Ovary (tissue), 9 donors: Measurements from ENCODE around the gene SPATA33. TPM values are rescaled to one million over a fixed set of nuclear protein-coding genes. Genes with fewer than 3 reads are reported as not detected.
A peak's percentile ranks its signal among the peaks of the same experiment; 100 is the strongest.

ENCODE experiments used
- DNase-seq, 5 donors: peaks; one replicate each; pipeline ENCODE4 v3.0.0-alpha.2; 2019 to 2020
- H3K27ac ChIP-seq, 2 donors: fragments of 200-600 bp; one replicate each; pipeline versions ENCODE4 v1.5.1 to v1.8.0; 2019 to 2022
- H3K27me3 ChIP-seq: fragments of 200-600 bp; one replicate; pipeline ENCODE4 v1.8.0; 2022
- H3K36me3 ChIP-seq: fragments of 200-600 bp; sonication (generic); one replicate; pipeline ENCODE4 v1.5.1; 2019
- H3K4me1 ChIP-seq: one replicate; pipeline ENCODE4 v1.8.1; 2013; ENCODE audit warnings: mild to moderate bottlenecking, moderate library complexity; ENCODE audit not compliant: insufficient read depth
- H3K4me3 ChIP-seq: fragments of 200-600 bp; sonication (generic); one replicate; pipeline ENCODE4 v1.5.1; 2017
- H3K9me3 ChIP-seq, 2 donors: fragments of 200-600 bp in 1 of 2; sonication (generic) in 1 of 2; one replicate each; pipeline versions ENCODE4 v1.5.1 to v1.8.1; 2013 to 2019; ENCODE audit warnings: mild to moderate bottlenecking in 1 of 2, moderate library complexity in 1 of 2
- CTCF ChIP-seq, 3 donors: fragments of 450-650 bp in 2 of 3; fragments of 200-600 bp in 1 of 3; IDR thresholded peaks; one replicate each; pipeline versions ENCODE4 v1.5.1 to v1.8.0; 2016 to 2022; ENCODE audit warnings: antibody characterized with exemption in 3 of 3, mild to moderate bottlenecking in 1 of 3
- EP300 ChIP-seq: sonication (generic); formaldehyde crosslinking; IDR thresholded peaks from one replicate; pipeline ENCODE4 v1.6.1; 2017; ENCODE audit warnings: antibody characterized with exemption
- POLR2A ChIP-seq: fragments of 450-650 bp; IDR thresholded peaks from one replicate; pipeline ENCODE4 v1.6.1; 2017; ENCODE audit warnings: antibody characterized with exemption, mild to moderate bottlenecking, moderate library complexity
- WGBS, 3 donors: extraction: QIAGEN DNeasy Blood & Tissue Kit in 1 of 3; methylation state at CpG; one replicate each; pipeline versions ENCODE4 v1.1.5 to v1.1.7; 2013 to 2017; 5-methylcytosine and 5-hydroxymethylcytosine counted together
- intact Hi-C, 4 donors: fragments of 100-400 bp; cut with DNase I; formaldehyde crosslinking; loops; one replicate each; pipeline versions ENCODE4 v1.11.0 to v1.15.1; 2022 to 2023
- polyA plus RNA-seq, 2 donors: library from polyadenylated mRNA; stranded (reverse); fragments of 200-250 nt in 1 of 2; fragments of 350-450 nt in 1 of 2; fragmentation: Illumina TruSeq in 1 of 2; extraction: RNeasy Lipid Tissue Mini Kit (QIAGEN cat#74804) in 1 of 2; gene quantifications; one replicate each; pipeline ENCODE4 v1.2.3, GENCODE V29; 2013 to 2014
- total RNA-seq, 7 donors: library from RNA; depleted of rRNA in 2 of 7; stranded (reverse); fragments of >200 nt in 2 of 7; fragmentation: NEBNext Ultra II Directional in 3 of 7; extraction: Animal tissue kit (Norgen Biotek cat#: 25700) in 3 of 7; gene quantifications; one replicate each; pipeline versions ENCODE4 v1.1.0 to v1.2.4, GENCODE V29; 2016 to 2023
- donor health status: DM: no; HTN: no; CAD: no; lungs with moderate emphysema.
- donor health status: DM: no; HTN: no; CAD: no.
- donor health status: Bipolar disorder and iron deficiency.
- donor health status: DM: yes; HTN: yes; CAD: no.
- donor health status: DM: no; HTN: no; CAD: no.
- donor health status: DM: yes; HTN: yes; CAD: no.

SPATA33 gene
- total and polyA plus RNA-seq, 9 donors = 1.5 to 8.2 (median 4.7) TPM

- intact Hi-C loops = loop anchor here in 3 of 4 donors (5.0 to 10.0 kb wide), 3 partner anchors 90 to 157 kb away; no protein-coding TSS in a partner anchor
- TF ChIP-seq POLR2A = no peak
- TF ChIP-seq CTCF (IDR thresholded peaks at IDR 0.05) = no peak
- no peak for TF ChIP-seq EP300
- Histone ChIP-seq H3K9me3 (no peaks in the 10 kb centered on the region), H3K27me3 (no peaks in the 10 kb centered on the region), H3K36me3 (no peaks in the 10 kb centered on the region), H3K27ac (no peak overlapping the region), H3K4me1 (peaks cover 12% of the 10 kb centered on the region), H3K4me3 (no peak overlapping the region)
- DNase-seq = peak in 2 of 5 donors; percentile 19 to 27
- 50 to 67% (median 64%) methylated on average over 15 of the region's 15 CpGs for WGBS, 3 donors
These were observed 47.4 kb downstream of the SPATA33 start for GRCh38 chr16:89705006-89705405.

- H3K9me3 ChIP-seq = no peaks in the 10 kb centered on the region
- H3K4me3 ChIP-seq = no peak overlapping the region
- H3K27me3 ChIP-seq = no peaks in the 10 kb centered on the region
- no peak overlapping the region for H3K27ac ChIP-seq
- no peak for TF ChIP-seq POLR2A
- TF ChIP-seq EP300 = no peak
- TF ChIP-seq CTCF (IDR thresholded peaks at IDR 0.05) = no peak
- intact Hi-C loops = loop anchor here in 3 of 4 donors (5.0 to 10.0 kb wide), 3 partner anchors 88 to 156 kb away; no protein-coding TSS in a partner anchor
- H3K36me3 ChIP-seq = no peaks in the 10 kb centered on the region
- peak in 3 of 5 donors; percentile 9 to 42 (median 35) for DNase-seq
- 68 to 75% (median 73%) methylated on average over 14 of the region's 14 CpGs for WGBS, 3 donors
- H3K4me1 ChIP-seq = peaks cover 3% of the 10 kb centered on the region
These were observed 49.1 kb downstream of the SPATA33 start for GRCh38 chr16:89706518-89707260.

- Histone ChIP-seq H3K9me3 (no peaks in the 10 kb centered on the region), H3K27ac (no peak overlapping the region), H3K4me3 (no peak overlapping the region), H3K4me1 (peaks cover 3% of the 10 kb centered on the region), H3K27me3 (no peaks in the 10 kb centered on the region), H3K36me3 (no peaks in the 10 kb centered on the region)
- 88 to 94% (median 90%) methylated on average over 9 of the region's 9 CpGs for WGBS, 3 donors
- DNase-seq = peak in 2 of 5 donors; percentile 7 to 22
- no peak for TF ChIP-seq EP300
- TF ChIP-seq CTCF (IDR thresholded peaks at IDR 0.05) = no peak
- no peak for TF ChIP-seq POLR2A
- intact Hi-C loops = loop anchor here in 3 of 4 donors (5.0 to 10.0 kb wide), 3 partner anchors 87 to 155 kb away; no protein-coding TSS in a partner anchor
These were observed 50.1 kb downstream of the SPATA33 start for GRCh38 chr16:89707695-89708094.

GRCh38 chr16:89708481-89708931 is 50.9 kb downstream of the SPATA33 start:
- H3K4me1 ChIP-seq = peaks cover 3% of the 10 kb centered on the region
- no peaks in the 10 kb centered on the region for H3K27me3 ChIP-seq
- no peak overlapping the region for H3K4me3 ChIP-seq
- H3K36me3 ChIP-seq = no peaks in the 10 kb centered on the region
- peak in 2 of 5 donors; percentile 7 to 19 for DNase-seq
- H3K27ac ChIP-seq = no peak overlapping the region
- 86 to 88% (median 86%) methylated on average over 19 of the region's 19 CpGs for WGBS, 3 donors
- intact Hi-C loops = loop anchor here in 3 of 4 donors (5.0 to 10.0 kb wide), 3 partner anchors 86 to 154 kb away; no protein-coding TSS in a partner anchor
- TF ChIP-seq EP300 (no peak), POLR2A (no peak), CTCF (IDR thresholded peaks at IDR 0.05) (no peak)
- no peaks in the 10 kb centered on the region for H3K9me3 ChIP-seq
